ENCODE measurements around the gene SYCE1L.

DNA sequence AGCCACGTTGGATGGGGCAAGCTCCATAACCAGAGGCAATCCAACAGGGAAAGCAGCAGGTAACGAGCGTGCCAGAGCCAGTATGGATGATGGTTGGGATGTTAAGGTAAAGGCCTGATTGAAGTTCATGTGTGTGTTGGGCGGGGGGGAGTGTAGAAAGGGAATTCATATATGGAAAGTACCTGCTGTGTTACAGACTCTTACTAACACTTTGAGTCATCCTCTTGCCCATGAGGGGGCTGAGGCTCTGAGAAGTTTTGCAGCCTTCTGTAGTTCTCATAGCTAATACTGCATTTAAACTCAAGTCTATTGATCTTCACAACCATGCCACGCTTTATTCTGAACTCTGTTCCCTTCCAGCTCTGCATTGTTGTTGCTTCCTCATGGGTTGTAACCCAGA is 28.5 kb downstream of the SYCE1L start:
- no peak for TF ChIP-seq EZH2 (IDR thresholded peaks at IDR 0.05; ENCODE audit: low read depth)
- TF ChIP-seq, protein P1, sequence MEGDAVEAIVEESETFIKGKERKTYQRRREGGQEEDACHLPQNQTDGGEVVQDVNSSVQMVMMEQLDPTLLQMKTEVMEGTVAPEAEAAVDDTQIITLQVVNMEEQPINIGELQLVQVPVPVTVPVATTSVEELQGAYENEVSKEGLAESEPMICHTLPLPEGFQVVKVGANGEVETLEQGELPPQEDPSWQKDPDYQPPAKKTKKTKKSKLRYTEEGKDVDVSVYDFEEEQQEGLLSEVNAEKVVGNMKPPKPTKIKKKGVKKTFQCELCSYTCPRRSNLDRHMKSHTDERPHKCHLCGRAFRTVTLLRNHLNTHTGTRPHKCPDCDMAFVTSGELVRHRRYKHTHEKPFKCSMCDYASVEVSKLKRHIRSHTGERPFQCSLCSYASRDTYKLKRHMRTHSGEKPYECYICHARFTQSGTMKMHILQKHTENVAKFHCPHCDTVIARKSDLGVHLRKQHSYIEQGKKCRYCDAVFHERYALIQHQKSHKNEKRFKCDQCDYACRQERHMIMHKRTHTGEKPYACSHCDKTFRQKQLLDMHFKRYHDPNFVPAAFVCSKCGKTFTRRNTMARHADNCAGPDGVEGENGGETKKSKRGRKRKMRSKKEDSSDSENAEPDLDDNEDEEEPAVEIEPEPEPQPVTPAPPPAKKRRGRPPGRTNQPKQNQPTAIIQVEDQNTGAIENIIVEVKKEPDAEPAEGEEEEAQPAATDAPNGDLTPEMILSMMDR (conservative IDR thresholded peaks at IDR 0.05) = no peak

All from PC-9 (cell line).